H9 (cell line): ENCODE results near the gene CDADC1. TPM values are rescaled to one million over a fixed set of nuclear protein-coding genes. Genes with fewer than 3 reads are reported as not detected.

ENCODE experiments used
- DNase-seq: peaks from one replicate; pipeline ENCODE4 v3.0.0-alpha.2; 2017
- H2AFZ ChIP-seq: one replicate; pipeline ENCODE4 v1.6.1; 2013; ENCODE audit warnings: mild to moderate bottlenecking, low read length, control low read depth, moderate library complexity
- H2AK5ac ChIP-seq: 2 replicates; pipeline ENCODE4 v1.6.1; 2013; ENCODE audit warnings: low read length, control low read depth, mixed read lengths; ENCODE audit not compliant: insufficient read length
- H2BK120ac ChIP-seq: one replicate; pipeline ENCODE4 v1.6.1; 2013; ENCODE audit warnings: low read depth, mild to moderate bottlenecking, low read length, control low read depth, inconsistent platforms; ENCODE audit not compliant: poor library complexity, severe bottlenecking
- H2BK12ac ChIP-seq: 2 replicates; pipeline ENCODE4 v1.6.1; 2013; ENCODE audit warnings: low read length, control low read depth, mixed read lengths, low read depth; ENCODE audit not compliant: insufficient read length
- H2BK15ac ChIP-seq: 2 replicates; pipeline ENCODE4 v1.6.1; 2013; ENCODE audit warnings: low read depth, low read length, control low read depth
- H2BK20ac ChIP-seq: one replicate; pipeline ENCODE4 v1.6.1; 2013; ENCODE audit warnings: low read depth, mild to moderate bottlenecking, low read length, control low read depth, inconsistent platforms; ENCODE audit not compliant: poor library complexity, severe bottlenecking
- H2BK5ac ChIP-seq: 2 replicates; pipeline ENCODE4 v1.6.1; 2013; ENCODE audit warnings: low read length, control low read depth, mixed read lengths; ENCODE audit not compliant: insufficient read length
- H3K14ac ChIP-seq: 2 replicates; pipeline ENCODE4 v1.6.1; 2013; ENCODE audit warnings: low read length, control low read depth; ENCODE audit not compliant: insufficient read depth
- H3K18ac ChIP-seq: 2 replicates; pipeline ENCODE4 v1.6.1; 2013; ENCODE audit warnings: low read depth, mild to moderate bottlenecking, mixed read lengths, low read length, control low read depth; ENCODE audit not compliant: insufficient read length
- H3K23ac ChIP-seq: 2 replicates; pipeline ENCODE4 v1.6.1; 2013; ENCODE audit warnings: low read length, control low read depth, mixed read lengths, low read depth; ENCODE audit not compliant: insufficient read length
- H3K23me2 ChIP-seq: 2 replicates; pipeline ENCODE4 v1.6.1; 2013; ENCODE audit warnings: low read depth, mild to moderate bottlenecking, mixed read lengths, low read length, control low read depth; ENCODE audit not compliant: insufficient read length, poor library complexity, severe bottlenecking
- H3K27ac ChIP-seq: 2 replicates; pipeline ENCODE4 v1.5.1; 2013; ENCODE audit warnings: low read length, control low read depth, mixed read lengths, low read depth; ENCODE audit not compliant: insufficient read length
- H3K27me3 ChIP-seq: 2 replicates; pipeline ENCODE4 v1.6.1; 2013; ENCODE audit warnings: low read length, control low read depth, inconsistent platforms; ENCODE audit not compliant: insufficient read depth
- H3K4ac ChIP-seq: 2 replicates; pipeline ENCODE4 v1.6.1; 2013; ENCODE audit warnings: low read depth, mild to moderate bottlenecking, control low read depth, inconsistent platforms, low read length, moderate library complexity
- H3K4me1 ChIP-seq: 2 replicates; pipeline ENCODE4 v1.6.1; 2013; ENCODE audit warnings: low read length, control low read depth, inconsistent platforms; ENCODE audit not compliant: insufficient read depth
- H3K4me2 ChIP-seq: 2 replicates; pipeline ENCODE4 v1.6.1; 2013; ENCODE audit warnings: low read length, control low read depth, mixed read lengths; ENCODE audit not compliant: insufficient read length, insufficient read depth
- H3K56ac ChIP-seq: 2 replicates; pipeline ENCODE4 v1.6.1; 2013; ENCODE audit warnings: low read depth, mild to moderate bottlenecking, mixed read lengths, low read length, control low read depth; ENCODE audit not compliant: insufficient read length
- H3K79me1 ChIP-seq: 2 replicates; pipeline ENCODE4 v1.6.1; 2013; ENCODE audit warnings: low read depth, mild to moderate bottlenecking, moderate library complexity, low read length, control low read depth, inconsistent platforms; ENCODE audit not compliant: insufficient read depth, poor library complexity, severe bottlenecking
- H3K79me2 ChIP-seq: 2 replicates; pipeline ENCODE4 v1.6.1; 2013; ENCODE audit warnings: low read length, control low read depth, inconsistent platforms; ENCODE audit not compliant: insufficient read depth
- H3K9ac ChIP-seq: 2 replicates; pipeline ENCODE4 v1.6.1; 2013; ENCODE audit warnings: low read length, control low read depth, mixed read lengths; ENCODE audit not compliant: insufficient read length; ENCODE audit errors: extremely low read depth
- H3K9me3 ChIP-seq: one replicate; pipeline ENCODE4 v1.6.1; 2013; ENCODE audit warnings: low read depth, low read length, inconsistent platforms; ENCODE audit not compliant: control insufficient read depth
- H3T11ph ChIP-seq: one replicate; pipeline ENCODE4 v1.6.1; 2013; ENCODE audit warnings: mild to moderate bottlenecking, low read length, control low read depth, inconsistent platforms
- H4K20me1 ChIP-seq: one replicate; pipeline ENCODE4 v1.6.1; 2013; ENCODE audit not compliant: control insufficient read depth, insufficient read length, insufficient read depth
- H4K5ac ChIP-seq: 2 replicates; pipeline ENCODE4 v1.6.1; 2013; ENCODE audit warnings: low read depth, mild to moderate bottlenecking, mixed read lengths, low read length, control low read depth; ENCODE audit not compliant: insufficient read length
- H4K8ac ChIP-seq: replicated peaks from 2 replicates; pipeline ENCODE4 v1.6.1; 2013; ENCODE audit warnings: low read length, control low read depth, mixed read lengths, low read depth; ENCODE audit not compliant: insufficient read length
- H4K91ac ChIP-seq: 2 replicates; pipeline ENCODE4 v1.6.1; 2013; ENCODE audit warnings: low read depth, mild to moderate bottlenecking, moderate library complexity, mixed read lengths, low read length, control low read depth; ENCODE audit not compliant: insufficient read length
- H3K27ac Mint-ChIP-seq, 3 experiments: 2 replicates in 2 of 3; 3 replicates in 1 of 3; pipeline ENCODE4 v1.8.0; 2020 to 2021; ENCODE audit warnings: mixed read lengths in 3 of 3, mild to moderate bottlenecking in 1 of 3, moderate library complexity in 1 of 3
- H3K27me3 Mint-ChIP-seq: 2 replicates; pipeline ENCODE4 v1.8.0; 2021; ENCODE audit warnings: low read depth, mild to moderate bottlenecking, moderate library complexity, mixed read lengths
- H3K36me3 Mint-ChIP-seq, 3 experiments: 2 replicates in 2 of 3; 3 replicates in 1 of 3; pipeline ENCODE4 v1.8.0; 2020 to 2021; ENCODE audit warnings: low read depth in 3 of 3, mixed read lengths in 3 of 3; ENCODE audit not compliant: insufficient read depth in 1 of 3
- H3K4me1 Mint-ChIP-seq, 2 experiments: 2 replicates each; pipeline ENCODE4 v1.8.0; 2020; ENCODE audit warnings: mixed read lengths in 2 of 2
- H3K4me3 Mint-ChIP-seq, 2 experiments: 2 replicates in 1 of 2; 3 replicates in 1 of 2; pipeline ENCODE4 v1.8.0; 2020 to 2021; ENCODE audit warnings: mild to moderate bottlenecking in 2 of 2, mixed read lengths in 2 of 2, moderate library complexity in 1 of 2
- H3K9me3 Mint-ChIP-seq, 2 experiments: 2 replicates in 1 of 2; 3 replicates in 1 of 2; pipeline ENCODE4 v1.8.0; 2020; ENCODE audit warnings: mild to moderate bottlenecking in 2 of 2, mixed read lengths in 2 of 2, moderate library complexity in 1 of 2
- CTCF ChIP-seq: fragments of 200-600 bp; sonication (generic); conservative IDR thresholded peaks from 3 replicates; pipeline ENCODE4 v1.8.0; 2021; ENCODE audit warnings: antibody characterized with exemption, mild to moderate bottlenecking
- WGBS: extraction: QIAGEN DNeasy Blood & Tissue Kit; methylation state at CpG from one replicate; pipeline ENCODE4 v1.1.7; 2013; ENCODE audit warnings: missing lambda C conversion rate, low lambda C conversion rate, mixed read lengths; ENCODE audit not compliant: insufficient read length; ENCODE audit errors: extremely low coverage; 5-methylcytosine and 5-hydroxymethylcytosine counted together
- total RNA-seq: library from RNA; stranded (reverse); gene quantifications from 2 replicates; pipeline ENCODE4 v1.2.1, GENCODE V29; 2021

Gene CDADC1
- total RNA-seq, 1 experiment from 2014 or later: 4.9 TPM

- no peak overlapping the region for H3K56ac ChIP-seq
- H2BK20ac ChIP-seq: no peak overlapping the region
- no peak overlapping the region for H3K18ac ChIP-seq
- no peak overlapping the region for H3K14ac ChIP-seq
- no peaks in the 10 kb centered on the region for H4K20me1 ChIP-seq
- H3K36me3 Mint-ChIP-seq: no peaks in the 10 kb centered on the region
- H3K9ac ChIP-seq: no peak overlapping the region
- no peaks in the 10 kb centered on the region for H3K23me2 ChIP-seq
- H2BK15ac ChIP-seq: no peak overlapping the region
- no peak overlapping the region for H2BK12ac ChIP-seq
- no peak overlapping the region for H2BK5ac ChIP-seq
- no peak overlapping the region for H2AFZ ChIP-seq
- H2AK5ac ChIP-seq: no peak overlapping the region
- H3K4me3 Mint-ChIP-seq: no peak overlapping the region
- H3K27me3 Mint-ChIP-seq: no peaks in the 10 kb centered on the region
- no peaks in the 10 kb centered on the region for H3K9me3 Mint-ChIP-seq
- H4K91ac ChIP-seq: no peak overlapping the region
- no peak overlapping the region for H4K5ac ChIP-seq
- H3K79me1 ChIP-seq: no peaks in the 10 kb centered on the region
- peaks cover 4 to 6% of the 10 kb centered on the region in 2 experiments; a peak in 3 of 4 replicates for H3K4me1 Mint-ChIP-seq
- no peak overlapping the region for H3T11ph ChIP-seq
- DNase-seq: no peak
- no peak overlapping the region for H2BK120ac ChIP-seq
- H3K4ac ChIP-seq: no peak overlapping the region
- H3K9me3 ChIP-seq: no peaks in the 10 kb centered on the region
- no peak overlapping the region for H3K27ac ChIP-seq
- no peak overlapping the region for H3K23ac ChIP-seq
- H3K4me1 ChIP-seq: no peaks in the 10 kb centered on the region
- no peaks in the 10 kb centered on the region for H3K27me3 ChIP-seq
- H3K4me2 ChIP-seq: no peak overlapping the region
- H3K79me2 ChIP-seq: no peaks in the 10 kb centered on the region
- TF ChIP-seq CTCF: no peak
- WGBS: no CpG with 5 or more reads among the region's 2 CpGs
- H3K27ac Mint-ChIP-seq: no peak overlapping the region
- H4K8ac ChIP-seq: no peak overlapping the region
These were observed 94.7 kb downstream of the CDADC1 start for GRCh38 chr13:49342454-49342853.

Other genes starting within 250 kb of the CDADC1 start
- not detected in 2 replicates for gene MLNR, start 27.6 kb upstream of the CDADC1 start, total RNA-seq
- gene CAB39L, start 196.1 kb downstream of the CDADC1 start, total RNA-seq: 5.4 and 6.0 TPM in 2 replicates
- 4.9 and 5.7 TPM in 2 replicates for gene SETDB2, start 196.3 kb downstream of the CDADC1 start, total RNA-seq
- gene PHF11, start 248.0 kb downstream of the CDADC1 start, total RNA-seq: 11.5 and 13.5 TPM in 2 replicates